Measurements from ENCODE around the gene C12orf60. TPM values are rescaled to one million over a fixed set of nuclear protein-coding genes. Genes with fewer than 3 reads are reported as not detected.

The C12orf60 gene
- total and polyA plus RNA-seq, 7 experiments from 2014 or later, result 0.22 to 1.7 (median 1.2) TPM; not detected in 1

- ChIA-PET POLR2A (interaction anchor here (0.6 to 10.2 kb wide), 66 partner anchors 9 to 1111 kb away, joined by 3 to 316 read pairs (median 5); partner anchors contain the start of genes ARHGDIB, ATF7IP, C12orf60 and STRAP), CTCF (interaction anchor here (0.6 to 3.5 kb wide), 12 partner anchors 8 to 405 kb away, joined by 3 to 22 read pairs (median 4); partner anchors contain the start of genes ATF7IP, C12orf60 and WBP11)
- peaks cover 11 to 28% of the 10 kb centered on the region in 2 donors for H3K4me1 ChIP-seq (ENCODE audit: control insufficient read depth in 2 of 2, insufficient read depth in 2 of 2, low read length in 2 of 2)
- peak overlapping the region; percentile 96 for H3K27ac ChIP-seq (ENCODE audit: low read depth, low read length)
- H3K4me3 ChIP-seq (ENCODE audit: low read length), result peak overlapping the region; percentile 89
- peaks cover 0 to 36% (median 11%) of the 10 kb centered on the region in 11 donors for H3K9me3 Mint-ChIP-seq
- peak overlapping the region; percentile 91 to 100 (median 98) for H3K4me3 Mint-ChIP-seq
- intact Hi-C loops (cut with micrococcal nuclease), result loop anchor here (1.0 to 10.0 kb wide), 26 partner anchors 13 to 1956 kb away; partner anchors contain the start of genes ARHGDIB (in 2 of the 2), ATF7IP (in 2 of the 2), C12orf60 (in 2 of the 2) and DDX47 (in 2 of the 2)
- H3K36me3 ChIP-seq (ENCODE audit: control insufficient read depth in 2 of 3, insufficient read depth in 3 of 3, low read length in 3 of 3), result peaks cover 0 to 13% (median 0%) of the 10 kb centered on the region in 3 experiments
- H3K36me3 Mint-ChIP-seq, result peaks cover 18 to 35% (median 27%) of the 10 kb centered on the region in 5 donors
- H3K27me3 Mint-ChIP-seq, result peaks cover 0 to 6% (median 0%) of the 10 kb centered on the region in 5 donors
- DNase-seq, result peak; percentile 87 to 96 (median 95)
- no peaks in the 10 kb centered on the region for H3K27me3 ChIP-seq (ENCODE audit: control insufficient read depth in 2 of 2, insufficient read depth in 2 of 2, low read length in 2 of 2)
- H3K9me3 ChIP-seq (ENCODE audit: control insufficient read depth in 2 of 3, low read length in 3 of 3), result no peaks in the 10 kb centered on the region
- peak overlapping the region; percentile 98 to 100 (median 100) for H3K27ac Mint-ChIP-seq
- ATAC-seq, result peak; percentile 64
- H3K4me1 Mint-ChIP-seq, result peaks cover 32 to 77% (median 64%) of the 10 kb centered on the region in 7 donors
These were observed 32.7 kb upstream of the C12orf60 start for GRCh38 chr12:14770496-14771461.

GRCh38 chr12:14771651-14772137 lies 31.8 kb upstream of the C12orf60 start:
- H3K36me3 Mint-ChIP-seq, result peaks cover 14 to 28% (median 20%) of the 10 kb centered on the region in 5 donors
- no peak for ATAC-seq

DNA sequence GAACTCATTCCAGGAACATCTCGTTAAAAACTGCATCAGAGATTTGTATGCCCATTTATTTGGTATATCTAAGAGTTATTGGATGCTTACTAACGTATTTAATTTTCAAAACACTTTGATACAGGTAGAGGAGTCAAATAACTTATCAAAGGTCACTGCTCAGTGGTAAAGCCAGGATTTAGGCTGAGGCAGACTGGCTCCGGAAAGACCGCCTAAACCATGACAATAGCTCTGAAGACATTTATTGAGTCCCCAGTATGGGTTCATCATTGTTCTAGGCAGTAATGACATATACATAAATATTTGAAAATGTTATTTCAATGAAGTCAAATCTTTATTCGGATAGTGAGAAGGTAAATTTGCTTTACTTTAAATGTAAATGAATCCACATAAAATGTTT lies 30.5 kb upstream of the C12orf60 start:
- H3K27ac Mint-ChIP-seq, result peak overlapping the region; percentile 5 to 100 (median 97)
- H3K27ac ChIP-seq (ENCODE audit: low read depth, low read length), result no peak overlapping the region
- peaks cover 28 to 70% (median 56%) of the 10 kb centered on the region in 7 donors for H3K4me1 Mint-ChIP-seq

More at GRCh38 chr12:14771651-14772137, 31.8 kb upstream of the C12orf60 start:
- POLR2A ChIA-PET, result interaction anchor here (0.6 to 10.2 kb wide), 49 partner anchors 8 to 1110 kb away, joined by 3 to 316 read pairs (median 5); partner anchors contain the start of genes ARHGDIB, ATF7IP, C12orf60 and STRAP
- Mint-ChIP-seq H3K4me3 (peak overlapping the region; percentile 91 to 100 (median 98)), H3K4me1 (peaks cover 33 to 80% (median 67%) of the 10 kb centered on the region in 7 donors), H3K9me3 (peaks cover 0 to 29% (median 6%) of the 10 kb centered on the region in 11 donors), H3K27ac (peak overlapping the region; percentile 98 to 100 (median 100)), H3K27me3 (peaks cover 0 to 6% (median 0%) of the 10 kb centered on the region in 5 donors)
- Histone ChIP-seq H3K9me3 (ENCODE audit: control insufficient read depth in 2 of 3, low read length in 3 of 3) (no peaks in the 10 kb centered on the region), H3K27ac (ENCODE audit: low read depth, low read length) (peak overlapping the region; percentile 96), H3K27me3 (ENCODE audit: control insufficient read depth in 2 of 2, insufficient read depth in 2 of 2, low read length in 2 of 2) (no peaks in the 10 kb centered on the region), H3K4me3 (ENCODE audit: low read length) (peak overlapping the region; percentile 89), H3K4me1 (ENCODE audit: control insufficient read depth in 2 of 2, insufficient read depth in 2 of 2, low read length in 2 of 2) (peaks cover 11 to 28% of the 10 kb centered on the region in 2 donors), H3K36me3 (ENCODE audit: control insufficient read depth in 2 of 3, insufficient read depth in 3 of 3, low read length in 3 of 3) (peaks cover 0 to 13% (median 0%) of the 10 kb centered on the region in 3 experiments)
- DNase-seq, result peak in 7 of 9 donors; percentile 56 to 80 (median 75)
- CTCF ChIA-PET, result interaction anchor here (0.8 to 3.5 kb wide), 6 partner anchors 18 to 406 kb away, joined by 3 to 22 read pairs (median 4); partner anchors contain the start of genes ATF7IP, C12orf60 and WBP11
- intact Hi-C loops (cut with micrococcal nuclease), result loop anchor here (1.0 to 10.0 kb wide), 20 partner anchors 19 to 1957 kb away; partner anchors contain the start of genes DDX47 (in 2 of the 2), ARHGDIB (in 1 of the 2), ATF7IP (in 1 of the 2) and C12orf60 (in 1 of the 2)

DNA sequence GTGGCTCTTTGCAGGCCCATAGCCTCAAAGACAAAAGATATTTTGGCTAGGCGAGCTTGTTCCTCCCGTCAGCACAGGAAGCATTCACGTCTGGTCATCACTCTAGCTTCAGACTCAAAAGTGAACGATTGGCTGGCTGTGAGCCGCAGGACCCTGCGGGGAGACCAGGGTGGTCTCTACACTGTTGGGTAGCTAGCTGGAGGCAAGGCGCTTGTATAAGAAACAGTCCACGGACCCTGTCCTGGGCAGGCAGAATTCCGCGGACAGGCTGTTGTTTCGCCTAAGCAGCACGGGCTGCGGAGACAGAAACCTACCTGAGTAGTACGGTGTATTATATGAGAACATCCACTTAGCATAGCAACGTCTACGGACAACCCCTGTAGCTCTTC lies 29.8 kb upstream of the C12orf60 start:
- H3K36me3 ChIP-seq (ENCODE audit: control insufficient read depth in 2 of 3, insufficient read depth in 3 of 3, low read length in 3 of 3), result peaks cover 0 to 13% (median 0%) of the 10 kb centered on the region in 3 experiments
- Mint-ChIP-seq H3K36me3 (peaks cover 3 to 14% (median 4%) of the 10 kb centered on the region in 5 donors), H3K9me3 (peaks cover 0 to 21% (median 0%) of the 10 kb centered on the region in 11 donors), H3K27ac (peak overlapping the region; percentile 96 to 100 (median 99)), H3K4me1 (peaks cover 26 to 65% (median 51%) of the 10 kb centered on the region in 7 donors), H3K4me3 (peak overlapping the region; percentile 94 to 100 (median 100)), H3K27me3 (peaks cover 0 to 6% (median 0%) of the 10 kb centered on the region in 5 donors)
- ATAC-seq (peak; percentile 1), DNase-seq (peak in 1 of 9 donors; percentile 46)
- peak overlapping the region; percentile 79 for H3K4me3 ChIP-seq (ENCODE audit: low read length)
- ChIA-PET CTCF (interaction anchor here (2.4 kb wide), 1 partner anchor 10 kb away, joined by 8 read pairs; no protein-coding TSS in a partner anchor), POLR2A (interaction anchor here (0.6 to 10.2 kb wide), 19 partner anchors 8 to 773 kb away, joined by 3 to 316 read pairs (median 6); partner anchors contain the start of genes ARHGDIB, ATF7IP, C12orf60 and WBP11)
- peaks cover 11 to 18% of the 10 kb centered on the region in 2 donors for H3K4me1 ChIP-seq (ENCODE audit: control insufficient read depth in 2 of 2, insufficient read depth in 2 of 2, low read length in 2 of 2)
- intact Hi-C loops (cut with micrococcal nuclease), result loop anchor here (1.0 to 10.0 kb wide), 13 partner anchors 30 to 1959 kb away; partner anchors contain the start of genes DDX47 (in 2 of the 2), STRAP (in 2 of the 2), C12orf60 (in 1 of the 2) and EPS8 (in 1 of the 2)
- H3K27me3 ChIP-seq (ENCODE audit: control insufficient read depth in 2 of 2, insufficient read depth in 2 of 2, low read length in 2 of 2), result no peaks in the 10 kb centered on the region
- H3K27ac ChIP-seq (ENCODE audit: low read depth, low read length), result peak overlapping the region; percentile 87
- no peaks in the 10 kb centered on the region for H3K9me3 ChIP-seq (ENCODE audit: control insufficient read depth in 2 of 3, low read length in 3 of 3)

More for the DNA sequence above, 30.5 kb upstream of the C12orf60 start:
- Histone ChIP-seq H3K9me3 (ENCODE audit: control insufficient read depth in 2 of 3, low read length in 3 of 3) (no peaks in the 10 kb centered on the region), H3K27me3 (ENCODE audit: control insufficient read depth in 2 of 2, insufficient read depth in 2 of 2, low read length in 2 of 2) (no peaks in the 10 kb centered on the region), H3K36me3 (ENCODE audit: control insufficient read depth in 2 of 3, insufficient read depth in 3 of 3, low read length in 3 of 3) (peaks cover 0 to 13% (median 0%) of the 10 kb centered on the region in 3 experiments), H3K4me1 (ENCODE audit: control insufficient read depth in 2 of 2, insufficient read depth in 2 of 2, low read length in 2 of 2) (peaks cover 11 to 24% of the 10 kb centered on the region in 2 donors), H3K4me3 (ENCODE audit: low read length) (no peak overlapping the region)
- DNase-seq (no peak), ATAC-seq (no peak)
- Mint-ChIP-seq H3K9me3 (peaks cover 0 to 21% (median 0%) of the 10 kb centered on the region in 11 donors), H3K27me3 (peaks cover 0 to 6% (median 0%) of the 10 kb centered on the region in 5 donors), H3K4me3 (peak overlapping the region; percentile 55 to 100 (median 98)), H3K36me3 (peaks cover 6 to 16% (median 8%) of the 10 kb centered on the region in 5 donors)
- CTCF ChIA-PET, result interaction anchor here (2.4 kb wide), 1 partner anchor 11 kb away, joined by 8 read pairs; no protein-coding TSS in a partner anchor
- intact Hi-C loops (cut with micrococcal nuclease), result loop anchor here (5.0 to 10.0 kb wide), 8 partner anchors 376 to 1958 kb away; partner anchors contain the start of genes DDX47 (in 2 of the 2), EPS8 (in 1 of the 2) and STRAP (in 1 of the 2)
- POLR2A ChIA-PET, result interaction anchor here (0.6 to 10.2 kb wide), 17 partner anchors 9 to 774 kb away, joined by 3 to 316 read pairs (median 9); partner anchors contain the start of genes ARHGDIB, ATF7IP, C12orf60 and WBP11

- Histone ChIP-seq H3K27me3 (ENCODE audit: control insufficient read depth in 2 of 2, insufficient read depth in 2 of 2, low read length in 2 of 2) (no peaks in the 10 kb centered on the region), H3K27ac (ENCODE audit: low read depth, low read length) (peak overlapping the region; percentile 87), H3K4me1 (ENCODE audit: control insufficient read depth in 2 of 2, insufficient read depth in 2 of 2, low read length in 2 of 2) (peaks cover 11 to 14% of the 10 kb centered on the region in 2 donors), H3K9me3 (ENCODE audit: control insufficient read depth in 2 of 3, low read length in 3 of 3) (no peaks in the 10 kb centered on the region), H3K4me3 (ENCODE audit: low read length) (peak overlapping the region; percentile 79), H3K36me3 (ENCODE audit: control insufficient read depth in 2 of 3, insufficient read depth in 3 of 3, low read length in 3 of 3) (peaks cover 0 to 13% (median 0%) of the 10 kb centered on the region in 3 experiments)
- DNase-seq, result peak; percentile 68 to 93 (median 90)
- ChIA-PET POLR2A (interaction anchor here (0.9 to 10.2 kb wide), 21 partner anchors 8 to 789 kb away, joined by 3 to 316 read pairs (median 6); partner anchors contain the start of genes ARHGDIB, ATF7IP, C12orf60 and WBP11), CTCF (interaction anchor here (1.0 to 2.4 kb wide), 3 partner anchors 10 to 73 kb away, joined by 4 to 8 read pairs (median 6); no protein-coding TSS in a partner anchor)
- H3K27ac Mint-ChIP-seq, result peak overlapping the region; percentile 96 to 100 (median 99)
- intact Hi-C loops (cut with micrococcal nuclease), result loop anchor here (1.0 to 10.0 kb wide), 13 partner anchors 29 to 1959 kb away; partner anchors contain the start of genes DDX47 (in 2 of the 2), STRAP (in 2 of the 2), C12orf60 (in 1 of the 2) and EPS8 (in 1 of the 2)
- peaks cover 0 to 6% (median 0%) of the 10 kb centered on the region in 5 donors for H3K27me3 Mint-ChIP-seq
- H3K9me3 Mint-ChIP-seq, result peaks cover 0 to 18% (median 0%) of the 10 kb centered on the region in 11 donors
- H3K36me3 Mint-ChIP-seq, result peaks cover 0 to 10% (median 0%) of the 10 kb centered on the region in 5 donors
- ATAC-seq, result peak; percentile 71
- H3K4me3 Mint-ChIP-seq, result peak overlapping the region; percentile 94 to 100 (median 100)
- H3K4me1 Mint-ChIP-seq, result peaks cover 20 to 61% (median 47%) of the 10 kb centered on the region in 7 donors
These were observed 29.2 kb upstream of the C12orf60 start for GRCh38 chr12:14774074-14774905.

Data from naive thymus-derived CD4-positive, alpha-beta T cell (primary cell).